Thyroid gland (tissue), 4 donors: ENCODE data around the gene TBC1D22B. TPM values are rescaled to one million over a fixed set of nuclear protein-coding genes. Genes with fewer than 3 reads are reported as not detected.

Source experiments
- DNase-seq, 2 donors: peaks; one replicate each; pipeline ENCODE4 v3.0.0-alpha.2; 2019
- H3K27ac ChIP-seq, 3 donors: fragments of 200-600 bp; sonication (generic); 1 replicate in 2 of 3; 2 replicates in 1 of 3; pipeline ENCODE4 v1.5.1; 2016 to 2019; ENCODE audit warnings: mild to moderate bottlenecking in 1 of 3, moderate library complexity in 1 of 3
- H3K27me3 ChIP-seq: fragments of 200-600 bp; sonication (generic); one replicate; pipeline ENCODE4 v1.5.1; 2019
- H3K36me3 ChIP-seq, 2 donors: fragments of 200-600 bp; sonication (generic); one replicate each; pipeline ENCODE4 v1.5.1; 2016 to 2019
- H3K4me1 ChIP-seq, 2 donors: fragments of 200-600 bp; sonication (generic); one replicate each; pipeline ENCODE4 v1.5.1; 2017 to 2019
- H3K4me3 ChIP-seq, 3 donors: fragments of 200-600 bp; sonication (generic); replicated peaks in 1 of 3; 1 replicate in 2 of 3; 2 replicates in 1 of 3; pipeline ENCODE4 v1.5.1; 2016; ENCODE audit warnings: mild to moderate bottlenecking in 1 of 3
- H3K9me3 ChIP-seq: fragments of 200-600 bp; sonication (generic); one replicate; pipeline ENCODE4 v1.5.1; 2017
- POLR2A ChIP-seq, 2 donors: fragments of 450-650 bp; IDR thresholded peaks; one replicate each; pipeline ENCODE4 v1.6.1; 2017; ENCODE audit warnings: antibody characterized with exemption in 2 of 2, mild to moderate bottlenecking in 2 of 2, moderate library complexity in 1 of 2
- WGBS, 2 donors: methylation state at CpG; one replicate each; pipeline ENCODE4 v1.1.5; 2017; 5-methylcytosine and 5-hydroxymethylcytosine counted together
- intact Hi-C: fragments of 100-400 bp; cut with DNase I; formaldehyde crosslinking; loops from one replicate; pipeline ENCODE4 v1.15.1; 2023
- total RNA-seq, 4 donors: library from RNA; depleted of rRNA; stranded (reverse); fragments of >200 nt; gene quantifications; one replicate each; pipeline ENCODE4 v1.2.3, GENCODE V29; 2016
- TF ChIP-seq, protein P1 (sequence below), 6 experiments: fragments of 200-600 bp in 3 of 6; fragments of 450-650 bp in 3 of 6; sonication (generic) in 3 of 6; IDR thresholded peaks; one replicate each; pipeline ENCODE4 v1.5.1; 2016 to 2019; ENCODE audit warnings: antibody characterized with exemption in 6 of 6, mild to moderate bottlenecking in 2 of 6, inconsistent platforms in 1 of 6, moderate library complexity in 1 of 6

TBC1D22B gene
- total RNA-seq, 4 donors from 2014 or later, result 11.5 to 15.7 (median 14.2) TPM

DNA sequence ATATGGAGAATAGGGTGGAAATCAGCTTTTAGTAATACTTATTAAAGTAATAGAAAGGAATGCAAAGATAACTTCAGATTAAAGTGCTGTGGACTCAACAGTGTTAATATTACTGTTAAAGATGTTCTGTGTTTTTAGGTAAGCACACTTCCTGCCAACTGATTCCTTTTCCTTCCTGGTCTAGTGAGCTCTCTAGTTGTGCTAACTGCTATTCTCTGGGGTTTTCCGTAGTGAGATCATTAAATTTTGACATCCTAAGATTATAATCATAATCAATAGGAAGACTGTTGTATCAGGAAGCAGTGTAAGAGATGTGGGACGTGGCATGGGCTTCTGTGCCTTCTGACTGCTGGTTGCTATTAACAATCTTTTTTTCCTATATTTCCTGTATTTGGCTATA, 1.6 kb downstream of the TBC1D22B start:
- TF ChIP-seq POLR2A (IDR thresholded peaks at IDR 0.05), result no peak
- TF ChIP-seq, protein P1, sequence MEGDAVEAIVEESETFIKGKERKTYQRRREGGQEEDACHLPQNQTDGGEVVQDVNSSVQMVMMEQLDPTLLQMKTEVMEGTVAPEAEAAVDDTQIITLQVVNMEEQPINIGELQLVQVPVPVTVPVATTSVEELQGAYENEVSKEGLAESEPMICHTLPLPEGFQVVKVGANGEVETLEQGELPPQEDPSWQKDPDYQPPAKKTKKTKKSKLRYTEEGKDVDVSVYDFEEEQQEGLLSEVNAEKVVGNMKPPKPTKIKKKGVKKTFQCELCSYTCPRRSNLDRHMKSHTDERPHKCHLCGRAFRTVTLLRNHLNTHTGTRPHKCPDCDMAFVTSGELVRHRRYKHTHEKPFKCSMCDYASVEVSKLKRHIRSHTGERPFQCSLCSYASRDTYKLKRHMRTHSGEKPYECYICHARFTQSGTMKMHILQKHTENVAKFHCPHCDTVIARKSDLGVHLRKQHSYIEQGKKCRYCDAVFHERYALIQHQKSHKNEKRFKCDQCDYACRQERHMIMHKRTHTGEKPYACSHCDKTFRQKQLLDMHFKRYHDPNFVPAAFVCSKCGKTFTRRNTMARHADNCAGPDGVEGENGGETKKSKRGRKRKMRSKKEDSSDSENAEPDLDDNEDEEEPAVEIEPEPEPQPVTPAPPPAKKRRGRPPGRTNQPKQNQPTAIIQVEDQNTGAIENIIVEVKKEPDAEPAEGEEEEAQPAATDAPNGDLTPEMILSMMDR (IDR thresholded peaks at IDR 0.05), result no peak
- DNase-seq, result no peak
- H3K4me3 ChIP-seq, result no peak overlapping the region
- peaks cover 17 to 18% of the 10 kb centered on the region in 2 donors for H3K4me1 ChIP-seq
- H3K36me3 ChIP-seq, result no peaks in the 10 kb centered on the region
- H3K27me3 ChIP-seq, result no peaks in the 10 kb centered on the region
- no peaks in the 10 kb centered on the region for H3K9me3 ChIP-seq
- 33 to 48% methylated on average over 2 of the region's 2 CpGs for WGBS, 2 donors
- H3K27ac ChIP-seq, result peak overlapping the region in 1 of 3 donors; percentile 86
- intact Hi-C loops, result no loop called here

- H3K4me1 ChIP-seq, result peaks cover 19 to 20% of the 10 kb centered on the region in 2 donors
Measured at GRCh38 chr6:37260040-37260439, 2.5 kb downstream of the TBC1D22B start.

GRCh38 chr6:37260444-37260843, 2.9 kb downstream of the TBC1D22B start:
- DNase-seq, result no peak
- Histone ChIP-seq H3K4me1 (peaks cover 19 to 20% of the 10 kb centered on the region in 2 donors), H3K27ac (no peak overlapping the region), H3K4me3 (no peak overlapping the region), H3K9me3 (no peaks in the 10 kb centered on the region), H3K36me3 (no peaks in the 10 kb centered on the region), H3K27me3 (no peaks in the 10 kb centered on the region)
- no peak for TF ChIP-seq POLR2A (IDR thresholded peaks at IDR 0.05)
- TF ChIP-seq, protein P1 (IDR thresholded peaks at IDR 0.05), result no peak
- intact Hi-C loops, result no loop called here
- WGBS, 2 donors, result 96% methylated on average over 1 of the region's 1 CpG

More at GRCh38 chr6:37260040-37260439, 2.5 kb downstream of the TBC1D22B start:
- no peaks in the 10 kb centered on the region for H3K27me3 ChIP-seq
- H3K9me3 ChIP-seq, result no peaks in the 10 kb centered on the region
- 74 to 88% methylated on average over 2 of the region's 2 CpGs for WGBS, 2 donors
- no peak overlapping the region for H3K27ac ChIP-seq
- no peak overlapping the region for H3K4me3 ChIP-seq
- H3K36me3 ChIP-seq, result no peaks in the 10 kb centered on the region
- DNase-seq, result no peak
- intact Hi-C loops, result no loop called here
- TF ChIP-seq POLR2A (IDR thresholded peaks at IDR 0.05), result no peak
- TF ChIP-seq, protein P1 (IDR thresholded peaks at IDR 0.05), result no peak

DNA sequence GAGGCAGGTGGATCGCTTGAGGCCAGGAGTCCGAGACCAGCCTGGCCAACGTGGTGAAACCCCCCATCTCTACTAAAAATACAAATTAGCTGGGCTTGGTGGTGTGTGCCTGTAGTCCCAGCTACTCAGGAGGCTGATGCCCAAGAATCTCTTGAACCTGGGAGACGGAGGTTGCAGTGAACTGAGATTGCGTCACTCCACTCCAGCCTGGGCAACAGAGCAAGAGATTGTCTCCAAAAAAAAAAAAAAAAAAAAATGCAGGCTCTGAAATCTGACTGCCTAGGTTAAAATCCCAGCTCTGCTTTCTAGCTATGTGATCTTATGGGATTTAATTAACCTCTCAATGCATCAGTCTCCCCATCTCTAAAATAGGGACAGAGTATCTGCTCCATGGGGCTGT, 3.6 kb downstream of the TBC1D22B start:
- Histone ChIP-seq H3K36me3 (no peaks in the 10 kb centered on the region), H3K4me3 (no peak overlapping the region), H3K9me3 (no peaks in the 10 kb centered on the region), H3K27me3 (no peaks in the 10 kb centered on the region), H3K27ac (no peak overlapping the region), H3K4me1 (peaks cover 19 to 20% of the 10 kb centered on the region in 2 donors)
- TF ChIP-seq, protein P1 (IDR thresholded peaks at IDR 0.05), result no peak
- no peak for TF ChIP-seq POLR2A (IDR thresholded peaks at IDR 0.05)
- peak in 1 of 2 donors; percentile 21 for DNase-seq
- intact Hi-C loops, result no loop called here
- 76 to 81% methylated on average over 5 of the region's 5 CpGs for WGBS, 2 donors

DNA sequence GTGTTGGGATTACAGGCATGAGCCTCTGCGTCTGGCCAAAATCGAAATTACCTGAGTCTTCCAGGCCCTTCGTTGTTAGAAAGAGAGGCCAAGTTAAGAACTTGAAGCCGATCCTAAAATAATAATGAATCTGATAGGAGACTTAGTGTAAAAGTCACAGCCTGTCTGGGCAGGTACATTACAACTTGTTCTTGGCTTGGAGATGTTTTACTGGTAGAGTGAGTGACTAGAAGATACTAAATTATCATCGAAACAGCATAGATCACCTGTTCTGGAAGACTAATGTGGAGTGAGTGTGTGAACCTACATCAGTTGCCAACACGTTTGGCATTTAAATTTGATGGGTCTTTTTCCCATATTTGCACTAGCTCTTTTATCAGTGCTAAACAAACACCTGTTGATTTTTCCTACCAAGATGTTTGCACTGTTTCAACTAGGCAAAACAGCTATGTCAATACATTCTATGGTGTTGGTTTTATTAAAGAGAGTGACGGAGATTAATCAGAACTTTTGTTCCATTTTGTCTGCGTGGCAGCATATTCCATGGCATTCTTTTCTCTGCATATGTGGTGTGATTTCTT, 5.0 kb downstream of the TBC1D22B start:
- TF ChIP-seq, protein P1 (IDR thresholded peaks at IDR 0.05), result no peak
- TF ChIP-seq POLR2A (IDR thresholded peaks at IDR 0.05), result no peak
- Histone ChIP-seq H3K4me3 (no peak overlapping the region), H3K9me3 (no peaks in the 10 kb centered on the region), H3K27me3 (no peaks in the 10 kb centered on the region), H3K4me1 (peaks cover 13 to 19% of the 10 kb centered on the region in 2 donors), H3K36me3 (no peaks in the 10 kb centered on the region), H3K27ac (no peak overlapping the region)
- WGBS, 2 donors, result 74 to 77% methylated on average over 8 of the region's 8 CpGs
- no peak for DNase-seq
- intact Hi-C loops, result no loop called here
